Keratinocyte (primary cell): ENCODE data around the gene MORF4L1.

ENCODE experiments used
- EZH2 ChIP-seq: IDR thresholded peaks from one replicate; pipeline ENCODE4 v1.6.1; 2012; ENCODE audit warnings: inconsistent platforms, mild to moderate bottlenecking, low read length, moderate library complexity
- TF ChIP-seq, protein P1 (sequence below), 3 experiments: IDR thresholded peaks in 1 of 3; conservative IDR thresholded peaks in 1 of 3; optimal IDR thresholded peaks in 1 of 3; 2 replicates in 2 of 3; 3 replicates in 1 of 3; pipeline versions ENCODE3 to v1.5.1; 2011; ENCODE audit warnings: low read length in 3 of 3, mild to moderate bottlenecking in 3 of 3, moderate library complexity in 2 of 3, control low read depth in 1 of 3, inconsistent platforms in 1 of 3; ENCODE audit not compliant: insufficient read depth in 2 of 3; ENCODE audit errors: extremely low read depth in 1 of 3

DNA sequence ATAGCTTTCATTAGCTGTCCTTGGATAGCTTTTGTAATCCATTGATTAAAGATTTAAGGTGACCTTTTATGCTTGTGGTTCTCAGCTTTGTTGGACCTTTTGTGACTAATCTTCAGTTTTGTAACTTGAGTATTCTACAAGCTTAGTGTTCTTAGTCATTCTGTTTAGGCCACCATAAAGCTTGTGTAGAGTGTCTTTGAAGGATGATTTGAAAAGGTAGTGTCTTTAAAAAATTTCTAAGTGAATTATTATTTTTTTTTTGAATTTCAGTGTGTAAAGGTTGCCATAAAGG, 7.5 kb downstream of the MORF4L1 start:
- TF ChIP-seq, protein P1, sequence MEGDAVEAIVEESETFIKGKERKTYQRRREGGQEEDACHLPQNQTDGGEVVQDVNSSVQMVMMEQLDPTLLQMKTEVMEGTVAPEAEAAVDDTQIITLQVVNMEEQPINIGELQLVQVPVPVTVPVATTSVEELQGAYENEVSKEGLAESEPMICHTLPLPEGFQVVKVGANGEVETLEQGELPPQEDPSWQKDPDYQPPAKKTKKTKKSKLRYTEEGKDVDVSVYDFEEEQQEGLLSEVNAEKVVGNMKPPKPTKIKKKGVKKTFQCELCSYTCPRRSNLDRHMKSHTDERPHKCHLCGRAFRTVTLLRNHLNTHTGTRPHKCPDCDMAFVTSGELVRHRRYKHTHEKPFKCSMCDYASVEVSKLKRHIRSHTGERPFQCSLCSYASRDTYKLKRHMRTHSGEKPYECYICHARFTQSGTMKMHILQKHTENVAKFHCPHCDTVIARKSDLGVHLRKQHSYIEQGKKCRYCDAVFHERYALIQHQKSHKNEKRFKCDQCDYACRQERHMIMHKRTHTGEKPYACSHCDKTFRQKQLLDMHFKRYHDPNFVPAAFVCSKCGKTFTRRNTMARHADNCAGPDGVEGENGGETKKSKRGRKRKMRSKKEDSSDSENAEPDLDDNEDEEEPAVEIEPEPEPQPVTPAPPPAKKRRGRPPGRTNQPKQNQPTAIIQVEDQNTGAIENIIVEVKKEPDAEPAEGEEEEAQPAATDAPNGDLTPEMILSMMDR (optimal IDR thresholded peaks at IDR 0.05 in 1 of 3, IDR thresholded peaks at IDR 0.05 in 1 of 3, conservative IDR thresholded peaks at IDR 0.05 in 1 of 3; ENCODE audit: extremely low read depth in 1 of 3, insufficient read depth in 2 of 3, low read length in 3 of 3) = no peak
- TF ChIP-seq EZH2 = no peak
